ENCODE measurements around the gene ELAC2. TPM values are rescaled to one million over a fixed set of nuclear protein-coding genes. Genes with fewer than 3 reads are reported as not detected.

The ELAC2 gene
- total RNA-seq, 1 experiment from 2014 or later, result 84.5 TPM

DNA sequence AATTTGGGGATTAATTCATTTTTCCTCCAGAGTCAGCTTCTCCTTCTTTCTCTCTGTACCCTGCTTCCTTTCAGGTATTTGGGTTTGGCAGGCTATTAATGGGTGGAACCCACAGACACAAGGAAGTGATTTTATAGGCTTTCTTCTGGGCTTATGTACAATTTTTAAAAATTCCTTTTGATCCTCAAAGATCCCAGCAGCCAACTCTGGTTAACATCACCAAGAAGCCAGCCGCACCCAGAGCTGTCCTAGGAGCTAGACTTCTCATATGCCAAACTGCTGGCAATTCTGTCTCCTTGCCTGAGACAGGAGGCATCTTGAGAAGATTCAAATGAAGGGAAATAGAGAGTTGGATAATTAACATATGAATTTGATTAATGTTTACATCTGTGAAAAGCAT lies 47.2 kb upstream of the ELAC2 start:
- intact Hi-C loops (cut with micrococcal nuclease), result no loop called here
- no peaks in the 10 kb centered on the region for H3K9me3 ChIP-seq (ENCODE audit: control insufficient read depth in 1 of 2, insufficient read depth in 1 of 2, low read depth in 1 of 2, low read length in 2 of 2)
- H4K20me1 ChIP-seq (ENCODE audit: insufficient read depth), result no peaks in the 10 kb centered on the region
- no peak overlapping the region for H3K27ac ChIP-seq (ENCODE audit: low read depth, low read length)
- TF ChIP-seq RAD21 (IDR thresholded peaks at IDR 0.05; ENCODE audit: low read depth) (no peak), SP1 (IDR thresholded peaks at IDR 0.05; ENCODE audit: low read depth) (no peak), EZH2phosphoT487 (IDR thresholded peaks at IDR 0.05; ENCODE audit: borderline replicate concordance) (no peak), EZH2 (IDR thresholded peaks at IDR 0.05) (no peak), YY1 (IDR thresholded peaks at IDR 0.05; ENCODE audit: extremely low read depth, insufficient replicate concordance, low read depth, low read length) (no peak), CEBPB (IDR thresholded peaks at IDR 0.05; ENCODE audit: low read depth) (no peak), ELF1 (IDR thresholded peaks at IDR 0.05; ENCODE audit: borderline replicate concordance, low read depth) (no peak), ZNF274 (IDR thresholded peaks at IDR 0.05; ENCODE audit: low read depth, low read length) (no peak), EGR1 (IDR thresholded peaks at IDR 0.05; ENCODE audit: low read depth) (no peak), ZFX (IDR thresholded peaks at IDR 0.05) (no peak)
- TF ChIP-seq, protein P1, sequence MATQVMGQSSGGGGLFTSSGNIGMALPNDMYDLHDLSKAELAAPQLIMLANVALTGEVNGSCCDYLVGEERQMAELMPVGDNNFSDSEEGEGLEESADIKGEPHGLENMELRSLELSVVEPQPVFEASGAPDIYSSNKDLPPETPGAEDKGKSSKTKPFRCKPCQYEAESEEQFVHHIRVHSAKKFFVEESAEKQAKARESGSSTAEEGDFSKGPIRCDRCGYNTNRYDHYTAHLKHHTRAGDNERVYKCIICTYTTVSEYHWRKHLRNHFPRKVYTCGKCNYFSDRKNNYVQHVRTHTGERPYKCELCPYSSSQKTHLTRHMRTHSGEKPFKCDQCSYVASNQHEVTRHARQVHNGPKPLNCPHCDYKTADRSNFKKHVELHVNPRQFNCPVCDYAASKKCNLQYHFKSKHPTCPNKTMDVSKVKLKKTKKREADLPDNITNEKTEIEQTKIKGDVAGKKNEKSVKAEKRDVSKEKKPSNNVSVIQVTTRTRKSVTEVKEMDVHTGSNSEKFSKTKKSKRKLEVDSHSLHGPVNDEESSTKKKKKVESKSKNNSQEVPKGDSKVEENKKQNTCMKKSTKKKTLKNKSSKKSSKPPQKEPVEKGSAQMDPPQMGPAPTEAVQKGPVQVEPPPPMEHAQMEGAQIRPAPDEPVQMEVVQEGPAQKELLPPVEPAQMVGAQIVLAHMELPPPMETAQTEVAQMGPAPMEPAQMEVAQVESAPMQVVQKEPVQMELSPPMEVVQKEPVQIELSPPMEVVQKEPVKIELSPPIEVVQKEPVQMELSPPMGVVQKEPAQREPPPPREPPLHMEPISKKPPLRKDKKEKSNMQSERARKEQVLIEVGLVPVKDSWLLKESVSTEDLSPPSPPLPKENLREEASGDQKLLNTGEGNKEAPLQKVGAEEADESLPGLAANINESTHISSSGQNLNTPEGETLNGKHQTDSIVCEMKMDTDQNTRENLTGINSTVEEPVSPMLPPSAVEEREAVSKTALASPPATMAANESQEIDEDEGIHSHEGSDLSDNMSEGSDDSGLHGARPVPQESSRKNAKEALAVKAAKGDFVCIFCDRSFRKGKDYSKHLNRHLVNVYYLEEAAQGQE (IDR thresholded peaks at IDR 0.05; ENCODE audit: low read depth), result no peak
- TF ChIP-seq, protein P2, sequence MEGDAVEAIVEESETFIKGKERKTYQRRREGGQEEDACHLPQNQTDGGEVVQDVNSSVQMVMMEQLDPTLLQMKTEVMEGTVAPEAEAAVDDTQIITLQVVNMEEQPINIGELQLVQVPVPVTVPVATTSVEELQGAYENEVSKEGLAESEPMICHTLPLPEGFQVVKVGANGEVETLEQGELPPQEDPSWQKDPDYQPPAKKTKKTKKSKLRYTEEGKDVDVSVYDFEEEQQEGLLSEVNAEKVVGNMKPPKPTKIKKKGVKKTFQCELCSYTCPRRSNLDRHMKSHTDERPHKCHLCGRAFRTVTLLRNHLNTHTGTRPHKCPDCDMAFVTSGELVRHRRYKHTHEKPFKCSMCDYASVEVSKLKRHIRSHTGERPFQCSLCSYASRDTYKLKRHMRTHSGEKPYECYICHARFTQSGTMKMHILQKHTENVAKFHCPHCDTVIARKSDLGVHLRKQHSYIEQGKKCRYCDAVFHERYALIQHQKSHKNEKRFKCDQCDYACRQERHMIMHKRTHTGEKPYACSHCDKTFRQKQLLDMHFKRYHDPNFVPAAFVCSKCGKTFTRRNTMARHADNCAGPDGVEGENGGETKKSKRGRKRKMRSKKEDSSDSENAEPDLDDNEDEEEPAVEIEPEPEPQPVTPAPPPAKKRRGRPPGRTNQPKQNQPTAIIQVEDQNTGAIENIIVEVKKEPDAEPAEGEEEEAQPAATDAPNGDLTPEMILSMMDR (IDR thresholded peaks at IDR 0.05 in 2 of 3, conservative IDR thresholded peaks at IDR 0.05 in 1 of 3; ENCODE audit: borderline replicate concordance in 1 of 3, insufficient read depth in 1 of 3, low read depth in 2 of 3, low read length in 2 of 3), result no peak
- H3K4me1 ChIP-seq (ENCODE audit: control insufficient read depth in 1 of 2, insufficient read depth in 2 of 2, low read length in 2 of 2), result no peaks in the 10 kb centered on the region
- no peaks in the 10 kb centered on the region for H3K79me2 ChIP-seq (ENCODE audit: insufficient read depth, low read length)
- no peak overlapping the region for H3K4me2 ChIP-seq (ENCODE audit: low read length)
- no peaks in the 10 kb centered on the region for H3K9me2 ChIP-seq (ENCODE audit: insufficient read depth)
- no peak overlapping the region for H3K9ac ChIP-seq (ENCODE audit: low read length)
- no peaks in the 10 kb centered on the region for H3K36me3 ChIP-seq (ENCODE audit: control insufficient read depth in 1 of 2, insufficient read depth in 2 of 2, low read length in 2 of 2)
- DNase-seq (ENCODE audit: low read depth, low spot score) (no peak), ATAC-seq (no peak)
- BruUV-seq (replicated peaks), result no TSS peak
- H3K27me3 ChIP-seq (ENCODE audit: insufficient read depth, low read length), result 0 out of 2 replicates have a peak, but pooled peaks cover 6% of the 10 kb centered on the region
- RAD21 ChIA-PET (ENCODE audit: low non-redundant PET in 1 of 2, low total read pairs in 2 of 2, uncharacterized antibody in 2 of 2, unreplicated experiment in 2 of 2), result no interaction called here
- H2AFZ ChIP-seq (ENCODE audit: low read depth, low read length, poor library complexity, severe bottlenecking), result no peak overlapping the region
- POLR2A ChIA-PET, result no interaction called here
- CTCF ChIA-PET, result no interaction called here
- H3K4me3 ChIP-seq (replicated peaks in 1 of 2; ENCODE audit: low read depth in 1 of 2, low read length in 2 of 2), result no peak overlapping the region

All from HCT116 (cell line).